HCT116 (cell line): ENCODE measurements around the gene CDHR3. TPM values are rescaled to one million over a fixed set of nuclear protein-coding genes. Genes with fewer than 3 reads are reported as not detected.

Experiments used
- ATAC-seq: fragments of 200-7000 bp; cut with Tn5 transposase; 2 replicates; pipeline ENCODE4 v1.9.1; 2020; ENCODE audit warnings: mild to moderate bottlenecking, moderate library complexity
- BruUV-seq: library from RNA; stranded (reverse); fragments of 400-500 nt; replicated peaks from 2 replicates; lab custom pipeline; 2021; lab: Mats Ljungman, UMichigan
- CTCF ChIA-PET: fragments of 300-600 bp; sonication (Branson Sonifier 250); formaldehyde crosslinking; loops from one replicate; lab custom pipeline; 2021; ENCODE audit warnings: antibody characterized with exemption; lab: Charles Lee
- POLR2A ChIA-PET: fragments of 300-600, 350-600 bp; sonication (Branson Sonifier 250); formaldehyde crosslinking; loops from one replicate; lab custom pipeline; 2021; ENCODE audit warnings: antibody characterized with exemption; lab: Charles Lee
- RAD21 ChIA-PET, 2 experiments: fragments of 300-600 bp; sonication (Branson Sonifier 250); formaldehyde crosslinking; loops; one replicate each; lab custom pipeline; 2023; ENCODE audit warnings: low total read pairs in 2 of 2; ENCODE audit not compliant: uncharacterized antibody in 2 of 2, unreplicated experiment in 2 of 2, low non-redundant PET in 1 of 2; lab: Charles Lee
- DNase-seq: peaks from one replicate; pipeline ENCODE4 v3.0.0-alpha.2; 2010; ENCODE audit warnings: low read depth, low spot score
- H2AFZ ChIP-seq: fragments of 200-600 bp; shearing (Covaris generic), sonication (generic); 2 replicates; pipeline ENCODE4 v1.6.1; 2017; ENCODE audit warnings: low read depth, mixed run types, mixed read lengths, antibody characterized with exemption, low read length; ENCODE audit not compliant: poor library complexity, severe bottlenecking
- H3K27ac ChIP-seq: 2 replicates; pipeline ENCODE4 v1.5.1; 2012; ENCODE audit warnings: low read depth, low read length
- H3K27me3 ChIP-seq: fragments of 200-600 bp; sonication (generic); 2 replicates; pipeline ENCODE4 v1.6.1; 2016; ENCODE audit warnings: mixed run types, low read length, mixed read lengths; ENCODE audit not compliant: insufficient read depth
- H3K36me3 ChIP-seq, 2 experiments: fragments of 200-500 bp in 1 of 2; fragments of 200-600 bp in 1 of 2; sonication (Bioruptor generic) in 1 of 2; sonication (generic) in 1 of 2; 2 replicates each; pipeline versions ENCODE4 v1.5.1 to v1.6.1; 2014 to 2016; ENCODE audit warnings: low read length in 2 of 2, inconsistent platforms in 1 of 2, mixed read lengths in 1 of 2, mixed run types in 1 of 2; ENCODE audit not compliant: insufficient read depth in 2 of 2, control insufficient read depth in 1 of 2
- H3K4me1 ChIP-seq, 2 experiments: fragments of 200-600 bp in 1 of 2; sonication (generic) in 1 of 2; 2 replicates each; pipeline versions ENCODE4 v1.5.1 to v1.6.1; 2012 to 2017; ENCODE audit warnings: low read length in 2 of 2, inconsistent platforms in 1 of 2, mild to moderate bottlenecking in 1 of 2, mixed read lengths in 1 of 2, mixed run types in 1 of 2, moderate library complexity in 1 of 2; ENCODE audit not compliant: insufficient read depth in 2 of 2, control insufficient read depth in 1 of 2
- H3K4me2 ChIP-seq: fragments of 200-600 bp; sonication (generic); 2 replicates; pipeline ENCODE4 v1.6.1; 2017; ENCODE audit warnings: mixed run types, low read length, mixed read lengths
- H3K4me3 ChIP-seq, 2 experiments: fragments of 200-600 bp in 1 of 2; sonication (generic) in 1 of 2; replicated peaks in 1 of 2; 2 replicates each; pipeline ENCODE4 v1.5.1; 2011 to 2016; ENCODE audit warnings: low read length in 2 of 2, control low read depth in 1 of 2, low read depth in 1 of 2, mild to moderate bottlenecking in 1 of 2, mixed read lengths in 1 of 2, mixed run types in 1 of 2
- H3K79me2 ChIP-seq: fragments of 200-600 bp; sonication (generic); 2 replicates; pipeline ENCODE4 v1.6.1; 2017; ENCODE audit warnings: mild to moderate bottlenecking, mixed run types, low read length, moderate library complexity, mixed read lengths; ENCODE audit not compliant: insufficient read depth
- H3K9ac ChIP-seq: fragments of 200-600 bp; sonication (generic); 2 replicates; pipeline ENCODE4 v1.6.1; 2016; ENCODE audit warnings: low read length, mixed read lengths
- H3K9me2 ChIP-seq: fragments of 200-600 bp; sonication (generic), shearing (Covaris generic); 2 replicates; pipeline ENCODE4 v1.6.1; 2017; ENCODE audit warnings: mixed run types, mild to moderate bottlenecking, moderate library complexity; ENCODE audit not compliant: insufficient read depth
- H3K9me3 ChIP-seq, 2 experiments: fragments of 200-500 bp in 1 of 2; fragments of 200-600 bp in 1 of 2; sonication (Bioruptor generic) in 1 of 2; sonication (generic) in 1 of 2; 2 replicates each; pipeline ENCODE4 v1.6.1; 2014 to 2017; ENCODE audit warnings: low read length in 2 of 2, mixed read lengths in 2 of 2, inconsistent platforms in 1 of 2, low read depth in 1 of 2, mild to moderate bottlenecking in 1 of 2, mixed run types in 1 of 2, moderate library complexity in 1 of 2; ENCODE audit not compliant: control insufficient read depth in 1 of 2, insufficient read depth in 1 of 2
- H4K20me1 ChIP-seq: fragments of 200-600 bp; sonication (generic), shearing (Covaris generic); 2 replicates; pipeline ENCODE4 v1.6.1; 2017; ENCODE audit warnings: mixed run types, mild to moderate bottlenecking, moderate library complexity; ENCODE audit not compliant: insufficient read depth
- CBX3 ChIP-seq: IDR thresholded peaks from 2 replicates; pipeline ENCODE4 v1.6.1; 2012; ENCODE audit warnings: low read depth
- CEBPB ChIP-seq: IDR thresholded peaks from 2 replicates; pipeline ENCODE4 v1.6.1; 2012; ENCODE audit warnings: low read depth
- CTCF ChIP-seq, 3 experiments: fragments of 200-600 bp in 1 of 3; sonication (generic) in 1 of 3; IDR thresholded peaks in 2 of 3; conservative IDR thresholded peaks in 1 of 3; 2 replicates each; pipeline ENCODE4 v1.5.1; 2012 to 2017; ENCODE audit warnings: low read depth in 2 of 3, low read length in 2 of 3, antibody characterized with exemption in 1 of 3, borderline replicate concordance in 1 of 3, control low read depth in 1 of 3, mild to moderate bottlenecking in 1 of 3, mixed read lengths in 1 of 3, mixed run types in 1 of 3, moderate library complexity in 1 of 3; ENCODE audit not compliant: insufficient read depth in 1 of 3
- EZH2 ChIP-seq: fragments of 200-600 bp; sonication (generic); IDR thresholded peaks from 2 replicates; pipeline ENCODE4 v1.6.1; 2017; ENCODE audit warnings: antibody characterized with exemption, mixed run types
- EZH2phosphoT487 ChIP-seq: fragments of 200-600 bp; IDR thresholded peaks from 2 replicates; pipeline ENCODE4 v1.6.1; 2018; ENCODE audit warnings: antibody characterized with exemption, borderline replicate concordance
- SRF ChIP-seq: IDR thresholded peaks from 2 replicates; pipeline ENCODE4 v1.6.1; 2012; ENCODE audit warnings: low read depth
- ZBTB33 ChIP-seq: IDR thresholded peaks from 2 replicates; pipeline ENCODE4 v1.6.1; 2011; ENCODE audit warnings: mild to moderate bottlenecking, low read length, moderate library complexity; ENCODE audit not compliant: insufficient replicate concordance; ENCODE audit errors: extremely low read depth
- ZFX ChIP-seq: fragments of 450-650 bp; IDR thresholded peaks from 2 replicates; pipeline ENCODE4 v1.6.1; 2017
- ZNF274 ChIP-seq: fragments of 200-500 bp; sonication (Bioruptor generic); IDR thresholded peaks from 2 replicates; pipeline ENCODE4 v1.6.1; 2014; ENCODE audit warnings: mild to moderate bottlenecking, low read depth, low read length, inconsistent platforms
- intact Hi-C: fragments of 100-400 bp; cut with micrococcal nuclease; formaldehyde crosslinking; loops from 2 replicates; pipeline ENCODE4 v1.10.0; 2022
- total RNA-seq: library from RNA; stranded (reverse); gene quantifications from one replicate; pipeline ENCODE4 v1.2.1, GENCODE V29; 2021; ENCODE audit not compliant: unreplicated experiment

CDHR3 gene
- total RNA-seq, 1 experiment from 2014 or later, result 5.5 TPM

- Histone ChIP-seq H3K9me2 (no peaks in the 10 kb centered on the region), H3K36me3 (peaks cover 0 to 8% of the 10 kb centered on the region in 2 experiments; a peak in 2 of 4 replicates), H3K27ac (no peak overlapping the region), H3K27me3 (no peaks in the 10 kb centered on the region), H4K20me1 (no peaks in the 10 kb centered on the region)
- no peak for ATAC-seq
- RAD21 ChIA-PET, result no interaction called here
- TF ChIP-seq EZH2phosphoT487, result no peak
- no peak for TF ChIP-seq SRF
- TF ChIP-seq CTCF (IDR thresholded peaks at IDR 0.05 in 2 of 3, conservative IDR thresholded peaks at IDR 0.05 in 1 of 3; ENCODE audit: borderline replicate concordance in 1 of 3, insufficient read depth in 1 of 3, low read depth in 2 of 3, low read length in 2 of 3), result no peak
- TF ChIP-seq ZNF274, result no peak
- TF ChIP-seq EZH2, result no peak
- TF ChIP-seq CBX3, result no peak
- no peak for TF ChIP-seq ZFX
- TF ChIP-seq ZBTB33, result no peak
- TF ChIP-seq CEBPB, result no peak
- TF ChIP-seq, all 23 proteins: peak for 0
- POLR2A ChIA-PET, result no interaction called here
- intact Hi-C loops, result no loop called here
- no TSS peak for BruUV-seq
- Histone ChIP-seq H3K4me3 (no peak overlapping the region), H3K9ac (no peak overlapping the region), H3K4me1 (no peaks in the 10 kb centered on the region), H3K9me3 (no peaks in the 10 kb centered on the region), H3K79me2 (no peaks in the 10 kb centered on the region), H3K4me2 (no peak overlapping the region), H2AFZ (no peak overlapping the region)
- DNase-seq, result no peak
- CTCF ChIA-PET, result no interaction called here
These were observed 38.1 kb upstream of the CDHR3 start for GRCh38 chr7:105924945-105925344.
